Activated B cell treated with CpG ODN at 0.5 μM for 24 hours (primary cell): ENCODE measurements around the gene IGF2BP1. TPM values are rescaled to one million over a fixed set of nuclear protein-coding genes. Genes with fewer than 3 reads are reported as not detected.
"Not testable (repeated sequence)": the region's sequence is repeated elsewhere in the genome, so short reads cannot be mapped to it uniquely, and the experiment has no call there.

Source experiments
- ATAC-seq: fragments of 200-7000 bp; cut with Tn5 transposase; one replicate; pipeline ENCODE4 v1.10.0; 2021; ENCODE audit warnings: low read depth, mild to moderate bottlenecking, moderate library complexity
- CTCF ChIA-PET: fragments of 350-600 bp; sonication (Branson Sonifier 250); formaldehyde crosslinking; loops from one replicate; lab custom pipeline; 2021; ENCODE audit warnings: antibody characterized with exemption; lab: Charles Lee
- POLR2A ChIA-PET: fragments of 350-600 bp; sonication (Branson Sonifier 250); formaldehyde crosslinking; loops from one replicate; lab custom pipeline; 2021; ENCODE audit warnings: antibody characterized with exemption; lab: Charles Lee
- DNase-seq: peaks from one replicate; pipeline ENCODE4 v3.0.0; 2022
- H3K27ac Mint-ChIP-seq: one replicate; pipeline ENCODE4 v1.8.0; 2020; ENCODE audit warnings: mixed read lengths
- H3K27me3 Mint-ChIP-seq: one replicate; pipeline ENCODE4 v1.8.0; 2021; ENCODE audit warnings: mixed read lengths
- H3K36me3 Mint-ChIP-seq: one replicate; pipeline ENCODE4 v1.8.0; 2021; ENCODE audit warnings: low read depth, mixed read lengths
- H3K4me1 Mint-ChIP-seq: one replicate; pipeline ENCODE4 v1.8.0; 2021; ENCODE audit warnings: mixed read lengths
- H3K4me3 Mint-ChIP-seq: one replicate; pipeline ENCODE4 v1.8.0; 2020; ENCODE audit warnings: mild to moderate bottlenecking, mixed read lengths
- H3K9me3 Mint-ChIP-seq: one replicate; pipeline ENCODE4 v1.8.0; 2020; ENCODE audit warnings: mixed read lengths
- intact Hi-C: fragments of 100-400 bp; cut with micrococcal nuclease; formaldehyde crosslinking; loops from one replicate; pipeline ENCODE4 v1.15.1; 2024
- total RNA-seq: library from RNA; stranded (reverse); gene quantifications from 2 replicates; pipeline ENCODE4 v1.2.3, GENCODE V29; 2022
- TF ChIP-seq, protein P1 (sequence below): fragments of 200-600 bp; IDR thresholded peaks from one replicate; pipeline ENCODE4 v1.8.0; 2022; ENCODE audit warnings: antibody characterized with exemption, mild to moderate bottlenecking

The IGF2BP1 gene
- total RNA-seq, 1 donor from 2014 or later, result 0.40 TPM

DNA sequence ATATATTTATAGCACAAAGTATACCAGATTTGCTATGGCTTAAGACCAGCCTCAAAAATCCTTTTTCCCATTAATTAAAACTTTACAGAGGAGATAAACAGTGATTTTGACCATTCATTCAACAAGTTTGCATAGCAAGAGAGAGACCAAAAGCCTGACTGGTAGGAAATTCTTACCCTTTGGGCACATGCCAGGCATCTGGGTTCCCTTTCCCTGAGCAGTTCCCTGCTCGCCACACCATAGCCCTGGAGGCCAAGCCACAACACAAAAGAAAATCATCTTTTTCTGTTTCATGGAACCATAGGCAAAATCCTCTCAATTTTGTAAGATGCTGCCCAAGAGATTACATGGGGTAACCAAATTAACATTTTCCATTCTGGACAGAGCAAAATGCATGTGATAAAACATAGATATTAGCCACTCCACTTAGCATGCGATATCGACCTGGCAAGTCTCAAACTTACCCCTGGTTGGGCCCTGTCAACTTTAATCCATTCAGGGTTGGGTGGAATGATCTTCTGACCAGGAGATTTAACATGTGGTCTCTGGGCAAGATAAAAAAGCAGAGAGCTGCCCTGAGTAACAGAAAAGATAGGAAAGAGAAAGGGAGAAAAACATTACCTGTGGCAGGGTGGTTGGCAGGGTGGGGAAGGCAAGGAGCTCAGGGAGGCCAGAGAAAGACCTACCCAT is 77.8 kb downstream of the IGF2BP1 start:
- ATAC-seq, result no peak
- peaks cover 3% of the 10 kb centered on the region for H3K9me3 Mint-ChIP-seq
- no peak overlapping the region for H3K4me3 Mint-ChIP-seq
- H3K4me1 Mint-ChIP-seq, result no peaks in the 10 kb centered on the region
- peaks cover 25% of the 10 kb centered on the region for H3K27me3 Mint-ChIP-seq
- no peak overlapping the region for H3K27ac Mint-ChIP-seq
- ChIA-PET POLR2A (no interaction called here), CTCF (no interaction called here)
- intact Hi-C loops, result no loop called here
- H3K36me3 Mint-ChIP-seq, result no peaks in the 10 kb centered on the region
- no peak for DNase-seq
- TF ChIP-seq, protein P1, sequence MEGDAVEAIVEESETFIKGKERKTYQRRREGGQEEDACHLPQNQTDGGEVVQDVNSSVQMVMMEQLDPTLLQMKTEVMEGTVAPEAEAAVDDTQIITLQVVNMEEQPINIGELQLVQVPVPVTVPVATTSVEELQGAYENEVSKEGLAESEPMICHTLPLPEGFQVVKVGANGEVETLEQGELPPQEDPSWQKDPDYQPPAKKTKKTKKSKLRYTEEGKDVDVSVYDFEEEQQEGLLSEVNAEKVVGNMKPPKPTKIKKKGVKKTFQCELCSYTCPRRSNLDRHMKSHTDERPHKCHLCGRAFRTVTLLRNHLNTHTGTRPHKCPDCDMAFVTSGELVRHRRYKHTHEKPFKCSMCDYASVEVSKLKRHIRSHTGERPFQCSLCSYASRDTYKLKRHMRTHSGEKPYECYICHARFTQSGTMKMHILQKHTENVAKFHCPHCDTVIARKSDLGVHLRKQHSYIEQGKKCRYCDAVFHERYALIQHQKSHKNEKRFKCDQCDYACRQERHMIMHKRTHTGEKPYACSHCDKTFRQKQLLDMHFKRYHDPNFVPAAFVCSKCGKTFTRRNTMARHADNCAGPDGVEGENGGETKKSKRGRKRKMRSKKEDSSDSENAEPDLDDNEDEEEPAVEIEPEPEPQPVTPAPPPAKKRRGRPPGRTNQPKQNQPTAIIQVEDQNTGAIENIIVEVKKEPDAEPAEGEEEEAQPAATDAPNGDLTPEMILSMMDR, result no peak

DNA sequence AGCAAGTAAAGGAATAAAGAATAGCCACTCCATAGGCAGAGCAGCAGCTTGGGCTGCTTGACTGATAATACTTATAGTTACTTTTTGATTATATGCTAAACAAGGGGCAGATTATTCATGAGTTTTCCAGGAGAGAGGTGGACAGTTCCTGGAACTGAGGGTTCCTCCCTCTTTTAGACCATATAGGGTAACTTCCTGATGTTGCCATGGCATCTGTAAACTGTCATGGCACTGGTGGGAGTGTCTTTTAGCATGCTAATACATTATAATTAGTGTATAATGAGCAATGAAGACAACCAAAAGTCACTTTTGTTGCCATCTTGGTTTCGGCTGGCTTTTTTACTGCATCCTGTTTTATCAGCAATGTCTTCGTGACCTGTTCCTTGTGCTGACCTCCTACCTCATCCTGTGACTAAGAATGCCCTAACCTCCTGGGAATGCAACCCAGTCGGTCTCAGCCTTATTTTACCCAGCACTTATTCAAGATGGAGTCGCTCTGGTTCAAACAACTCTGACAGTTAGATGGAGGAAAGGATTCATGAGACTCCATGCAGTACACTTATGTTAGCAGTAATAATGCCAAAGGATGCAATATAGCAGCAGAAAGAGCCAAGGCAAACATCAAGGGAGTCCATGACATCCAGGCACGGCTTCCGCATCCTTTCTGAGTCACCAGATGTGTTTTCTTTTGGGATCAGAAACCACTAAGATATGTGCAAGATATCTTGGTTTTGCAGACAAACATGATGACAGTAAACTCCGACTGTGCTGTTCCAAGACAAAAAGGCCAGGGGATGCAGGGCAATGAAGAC is 79.6 kb downstream of the IGF2BP1 start:
- CTCF ChIA-PET, result interaction anchor here (0.6 kb wide), 1 partner anchor 104 kb away, joined by 3 read pairs; no protein-coding TSS in a partner anchor
- no peaks in the 10 kb centered on the region for H3K4me1 Mint-ChIP-seq
- DNase-seq, result no peak
- TF ChIP-seq, protein P1, result no peak
- H3K4me3 Mint-ChIP-seq, result no peak overlapping the region
- peaks cover 24% of the 10 kb centered on the region for H3K27me3 Mint-ChIP-seq
- no peak for ATAC-seq
- POLR2A ChIA-PET, result no interaction called here
- intact Hi-C loops, result no loop called here
- H3K36me3 Mint-ChIP-seq, result no peaks in the 10 kb centered on the region
- no peak overlapping the region for H3K27ac Mint-ChIP-seq
- peaks cover 3% of the 10 kb centered on the region for H3K9me3 Mint-ChIP-seq

DNA sequence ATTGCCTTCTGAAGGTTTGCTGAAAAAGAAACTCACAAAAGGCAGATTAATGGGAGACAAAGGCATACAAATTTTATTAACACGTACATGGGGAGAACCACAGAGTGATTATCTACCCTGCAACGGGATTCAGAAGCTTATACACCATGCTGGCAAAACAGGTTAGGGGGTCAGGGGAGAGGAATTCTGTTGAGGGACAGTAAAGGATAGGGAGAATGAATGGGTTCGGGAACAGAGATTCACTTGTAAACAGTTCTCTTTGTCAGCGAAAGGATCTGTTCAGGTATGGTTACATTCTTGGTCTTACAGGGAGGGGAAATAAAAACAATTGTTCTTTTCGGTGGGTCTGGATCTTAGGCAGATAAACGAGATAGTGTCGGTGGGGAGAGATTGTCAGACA is 81.1 kb downstream of the IGF2BP1 start:
- no peak for ATAC-seq
- Mint-ChIP-seq H3K4me1 (no peaks in the 10 kb centered on the region), H3K9me3 (peaks cover 3% of the 10 kb centered on the region), H3K27me3 (peaks cover 27% of the 10 kb centered on the region), H3K27ac (no peak overlapping the region), H3K36me3 (no peaks in the 10 kb centered on the region), H3K4me3 (no peak overlapping the region)
- ChIA-PET POLR2A (no interaction called here), CTCF (no interaction called here)
- TF ChIP-seq, protein P1, result no peak
- no peak for DNase-seq
- intact Hi-C loops, result no loop called here

DNA sequence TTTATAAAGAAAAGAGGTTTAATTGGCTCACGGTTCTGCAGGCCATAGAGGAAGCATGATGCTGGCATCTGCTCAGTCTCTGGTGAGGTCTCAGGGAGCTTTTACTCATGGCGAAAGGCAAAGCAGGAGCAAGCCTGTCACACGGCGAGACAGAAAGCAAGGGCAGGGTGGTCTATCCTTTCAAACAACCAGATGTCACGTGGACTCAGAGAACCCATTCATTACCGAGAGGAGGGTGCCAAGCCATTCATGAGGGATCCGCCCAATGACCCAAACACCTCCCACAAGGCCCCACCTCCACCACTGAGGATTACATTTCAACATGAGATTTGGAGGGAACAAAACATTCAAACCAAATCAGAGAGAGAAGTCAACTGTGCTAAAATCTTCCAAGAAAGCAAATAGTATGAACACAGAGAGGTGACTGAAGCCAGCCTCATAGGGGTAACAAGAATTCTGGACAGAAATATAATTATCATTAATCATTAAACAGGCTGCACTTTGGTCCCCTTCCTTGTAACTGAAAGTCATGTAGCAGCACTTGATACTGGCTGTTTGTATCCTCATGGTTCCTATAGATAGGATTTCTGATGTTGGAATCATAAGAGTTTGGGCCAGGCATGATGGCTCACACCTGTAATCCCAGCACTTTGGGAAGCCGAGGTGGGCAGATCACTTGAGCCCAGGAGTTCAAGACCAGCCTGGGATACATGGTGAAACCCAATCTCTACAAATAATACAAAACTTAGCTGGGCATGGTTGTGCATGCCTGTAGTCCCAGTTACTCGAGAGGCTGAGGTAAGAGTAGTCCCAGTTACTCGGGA is 82.9 kb downstream of the IGF2BP1 start:
- intact Hi-C loops, result no loop called here
- Mint-ChIP-seq H3K27ac (no peak overlapping the region), H3K4me3 (no peak overlapping the region), H3K27me3 (peaks cover 28% of the 10 kb centered on the region), H3K4me1 (no peaks in the 10 kb centered on the region), H3K9me3 (peaks cover 3% of the 10 kb centered on the region), H3K36me3 (no peaks in the 10 kb centered on the region)
- TF ChIP-seq, protein P1, result no peak
- ChIA-PET CTCF (no interaction called here), POLR2A (no interaction called here)
- ATAC-seq (no peak), DNase-seq (no peak)

DNA sequence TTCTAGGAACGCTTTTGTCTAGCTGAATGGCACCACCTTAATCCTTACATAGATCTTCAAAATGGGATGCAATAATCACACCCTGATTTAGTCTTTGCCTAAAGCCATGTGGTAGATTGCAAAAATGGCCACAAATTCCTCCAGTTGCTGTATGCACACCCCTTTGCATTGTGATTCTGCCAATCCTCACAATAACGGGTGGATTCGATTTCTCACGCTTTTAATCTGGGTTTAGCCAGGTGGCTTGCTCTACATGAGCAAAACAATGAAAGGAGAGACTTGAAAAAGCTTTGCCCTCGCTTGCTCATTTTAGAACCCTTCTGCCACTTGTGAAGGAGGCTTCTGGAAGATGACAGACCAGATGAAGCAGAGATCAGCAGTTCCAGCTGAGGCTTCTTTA is 85.0 kb downstream of the IGF2BP1 start:
- TF ChIP-seq, protein P1, result no peak
- ChIA-PET CTCF (no interaction called here), POLR2A (no interaction called here)
- Mint-ChIP-seq H3K9me3 (peaks cover 3% of the 10 kb centered on the region), H3K4me1 (no peaks in the 10 kb centered on the region), H3K27me3 (peaks cover 34% of the 10 kb centered on the region), H3K27ac (no peak overlapping the region), H3K36me3 (no peaks in the 10 kb centered on the region), H3K4me3 (no peak overlapping the region)
- intact Hi-C loops, result no loop called here
- DNase-seq, result no peak
- no peak for ATAC-seq

DNA sequence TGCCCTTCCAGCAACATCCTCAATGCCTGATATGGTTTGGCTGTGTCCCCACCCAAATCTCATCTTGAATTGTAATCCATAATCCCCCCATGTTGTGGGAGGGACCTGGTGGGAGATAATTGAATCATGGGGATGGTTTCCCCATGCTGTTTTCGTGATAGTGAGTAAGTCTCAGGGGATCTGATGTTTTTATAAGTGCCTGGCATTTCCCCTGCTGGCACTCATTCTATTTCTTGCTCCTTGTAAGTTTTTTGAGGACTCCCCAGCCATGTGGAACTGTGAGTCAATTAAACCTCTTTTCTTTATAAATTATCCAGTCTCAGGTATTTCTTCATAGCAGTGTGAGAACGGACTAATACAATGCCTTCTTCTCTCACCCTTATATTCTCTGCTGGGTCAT is 87.9 kb downstream of the IGF2BP1 start:
- intact Hi-C loops, H3K36me3 Mint-ChIP-seq, H3K9me3 Mint-ChIP-seq, CTCF ChIA-PET, ATAC-seq, DNase-seq, H3K4me1 Mint-ChIP-seq, H3K4me3 Mint-ChIP-seq, H3K27ac Mint-ChIP-seq: not testable (repeated sequence)
- POLR2A ChIA-PET, result interaction anchor here (0.6 kb wide), 1 partner anchor 14 kb away, joined by 3 read pairs; no protein-coding TSS in a partner anchor
- peaks cover 31% of the 10 kb centered on the region for H3K27me3 Mint-ChIP-seq
